ENCODE results near the gene CSNK1D. TPM values are rescaled to one million over a fixed set of nuclear protein-coding genes. Genes with fewer than 3 reads are reported as not detected.
"Not testable (repeated sequence)": the region's sequence is repeated elsewhere in the genome, so short reads cannot be mapped to it uniquely, and the experiment has no call there.

The CSNK1D gene
- total and polyA plus RNA-seq, 2 donors = 41.7 to 122 TPM

DNA sequence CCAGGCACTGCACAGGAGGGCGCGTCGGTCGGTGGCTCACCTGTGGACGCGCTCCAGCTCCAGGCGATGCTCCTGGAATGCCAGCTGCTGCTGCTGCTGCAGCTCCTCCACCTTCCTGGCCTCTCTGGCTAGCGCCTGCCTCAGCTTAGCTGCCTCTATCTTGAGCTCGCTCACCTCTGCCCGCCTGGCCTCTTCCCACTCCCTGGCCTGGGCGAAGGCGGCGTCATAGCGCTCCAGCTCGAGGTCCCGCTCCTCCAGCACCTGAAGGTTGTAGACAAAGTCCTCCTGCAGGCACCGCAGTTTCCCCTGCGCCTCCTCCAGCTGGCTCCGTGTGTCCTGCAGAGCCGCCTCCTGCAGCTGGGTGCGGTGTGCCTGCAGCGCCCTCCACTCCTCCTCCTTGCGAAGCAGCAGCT lies 72.0 kb downstream of the CSNK1D start:
- H3K4me3 ChIP-seq (ENCODE audit: low read depth, low read length) = no peak overlapping the region
- H3K27ac ChIP-seq (ENCODE audit: low read depth) = no peak overlapping the region
- WGBS = 87% methylated on average over 23 of the region's 23 CpGs
- no peak for DNase-seq (ENCODE audit: extremely low spot score)
- no peaks in the 10 kb centered on the region for H3K36me3 ChIP-seq (ENCODE audit: insufficient read depth)
- H3K4me1 ChIP-seq (ENCODE audit: insufficient read depth) = no peaks in the 10 kb centered on the region

DNA sequence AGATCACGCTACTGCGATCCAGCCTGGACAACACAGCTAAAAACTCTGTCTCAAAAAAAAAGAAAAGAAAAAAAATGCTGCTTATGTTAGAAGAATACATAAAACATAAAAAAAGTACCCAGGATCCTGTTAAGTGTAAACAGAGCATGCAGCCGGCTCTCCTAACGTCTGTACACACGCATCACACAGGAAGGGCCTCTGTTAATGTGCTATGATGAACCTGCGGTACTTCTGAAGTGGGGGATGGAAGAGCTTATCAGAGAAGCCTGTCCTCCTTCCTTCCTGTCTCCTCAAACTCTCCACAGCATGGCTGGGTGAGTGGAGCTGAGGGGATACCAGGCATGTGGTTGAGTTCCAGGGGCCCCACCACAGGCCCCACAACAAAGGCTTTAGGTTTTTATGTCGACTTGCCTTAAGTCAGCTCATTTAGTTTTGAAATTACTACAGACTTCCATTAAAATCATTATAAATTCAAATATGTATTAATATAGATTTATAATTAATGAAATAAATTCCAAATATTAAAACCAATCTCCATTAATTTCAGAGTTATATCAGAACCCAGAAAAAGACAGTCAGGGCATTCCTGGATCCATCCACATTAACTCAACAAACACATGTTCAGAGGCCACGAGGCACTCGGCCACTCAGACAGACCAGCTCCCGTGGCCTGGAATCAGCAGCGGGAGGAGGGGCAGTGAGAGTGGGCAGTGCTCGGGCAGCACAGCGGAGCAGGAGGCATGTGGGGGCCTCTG lies 72.6 kb downstream of the CSNK1D start:
- WGBS = 77% methylated on average over 13 of the region's 13 CpGs
- DNase-seq (ENCODE audit: extremely low spot score) = no peak
- no peaks in the 10 kb centered on the region for H3K36me3 ChIP-seq (ENCODE audit: insufficient read depth)
- no peaks in the 10 kb centered on the region for H3K4me1 ChIP-seq (ENCODE audit: insufficient read depth)
- no peak overlapping the region for H3K27ac ChIP-seq (ENCODE audit: low read depth)
- H3K4me3 ChIP-seq (ENCODE audit: low read depth, low read length) = no peak overlapping the region

DNA sequence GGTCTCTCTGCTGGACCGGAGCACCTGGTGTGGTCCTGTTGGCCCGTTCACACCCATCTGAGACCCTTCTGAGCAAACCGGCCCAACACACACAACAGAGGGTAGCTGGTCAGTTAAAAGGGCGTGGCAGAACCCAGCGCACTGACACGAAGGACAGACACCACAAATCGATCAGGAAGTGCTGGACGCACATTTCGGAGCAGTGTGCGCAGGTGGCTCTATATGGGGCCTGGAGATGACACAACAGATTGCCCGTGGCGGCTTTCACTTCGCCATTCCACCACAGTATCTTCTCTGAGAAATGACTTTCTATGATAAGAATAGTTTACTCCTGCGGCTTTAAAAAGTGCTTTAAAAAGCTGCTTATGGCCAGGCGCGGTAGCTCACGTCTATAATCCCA lies 73.4 kb downstream of the CSNK1D start:
- Histone ChIP-seq H3K27ac (ENCODE audit: low read depth) (no peak overlapping the region), H3K36me3 (ENCODE audit: insufficient read depth) (no peaks in the 10 kb centered on the region), H3K4me1 (ENCODE audit: insufficient read depth) (no peaks in the 10 kb centered on the region), H3K4me3 (ENCODE audit: low read depth, low read length) (no peak overlapping the region)
- DNase-seq (ENCODE audit: extremely low spot score) = no peak
- WGBS = 88% methylated on average over 17 of the region's 17 CpGs

DNA sequence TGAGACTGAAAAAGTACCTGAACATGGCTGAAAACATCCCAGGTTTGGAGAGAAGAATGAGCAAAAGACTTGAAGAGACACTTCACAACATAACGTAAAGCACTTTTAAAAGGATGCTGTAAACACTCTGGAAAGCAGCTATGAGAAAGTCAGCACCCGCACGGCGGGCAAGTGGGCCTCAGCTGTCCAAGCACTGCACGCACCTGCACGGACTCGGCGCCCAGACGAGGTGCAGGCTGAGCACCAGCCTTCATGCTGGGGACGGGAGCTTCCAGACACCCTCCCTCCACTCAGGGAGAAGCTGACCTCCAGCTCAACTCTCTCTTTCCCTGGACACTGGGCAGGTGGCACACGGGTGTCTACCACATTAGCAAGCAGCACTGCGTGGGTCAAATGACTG lies 74.0 kb downstream of the CSNK1D start:
- Histone ChIP-seq H3K27ac (ENCODE audit: low read depth) (no peak overlapping the region), H3K4me1 (ENCODE audit: insufficient read depth) (no peaks in the 10 kb centered on the region), H3K4me3 (ENCODE audit: low read depth, low read length) (no peak overlapping the region), H3K36me3 (ENCODE audit: insufficient read depth) (no peaks in the 10 kb centered on the region)
- no peak for DNase-seq (ENCODE audit: extremely low spot score)
- 94% methylated on average over 12 of the region's 12 CpGs for WGBS

DNA sequence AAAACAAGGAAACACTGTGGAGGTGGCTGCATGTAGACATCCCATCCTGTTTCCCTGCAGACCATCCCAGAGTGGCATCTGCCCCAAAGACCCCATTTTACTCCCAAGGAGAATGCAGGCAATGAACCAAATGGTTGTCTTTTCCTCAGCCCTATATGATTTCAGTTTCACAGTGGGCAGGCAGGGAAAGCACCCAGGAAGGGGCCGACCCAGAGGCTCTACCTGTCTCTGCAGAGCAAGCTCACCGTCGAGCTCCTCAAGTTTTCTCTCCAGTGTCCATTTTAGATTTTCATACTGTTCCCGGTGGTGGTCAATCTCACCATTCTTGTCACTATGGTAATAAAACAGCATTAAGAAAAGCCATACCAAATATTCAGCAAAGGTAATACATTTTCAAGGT lies 75.4 kb downstream of the CSNK1D start:
- no peak overlapping the region for H3K4me3 ChIP-seq (ENCODE audit: low read depth, low read length)
- no peaks in the 10 kb centered on the region for H3K4me1 ChIP-seq (ENCODE audit: insufficient read depth)
- 86% methylated on average over 4 of the region's 4 CpGs for WGBS
- DNase-seq (ENCODE audit: extremely low spot score) = no peak
- no peak overlapping the region for H3K27ac ChIP-seq (ENCODE audit: low read depth)
- no peaks in the 10 kb centered on the region for H3K36me3 ChIP-seq (ENCODE audit: insufficient read depth)

DNA sequence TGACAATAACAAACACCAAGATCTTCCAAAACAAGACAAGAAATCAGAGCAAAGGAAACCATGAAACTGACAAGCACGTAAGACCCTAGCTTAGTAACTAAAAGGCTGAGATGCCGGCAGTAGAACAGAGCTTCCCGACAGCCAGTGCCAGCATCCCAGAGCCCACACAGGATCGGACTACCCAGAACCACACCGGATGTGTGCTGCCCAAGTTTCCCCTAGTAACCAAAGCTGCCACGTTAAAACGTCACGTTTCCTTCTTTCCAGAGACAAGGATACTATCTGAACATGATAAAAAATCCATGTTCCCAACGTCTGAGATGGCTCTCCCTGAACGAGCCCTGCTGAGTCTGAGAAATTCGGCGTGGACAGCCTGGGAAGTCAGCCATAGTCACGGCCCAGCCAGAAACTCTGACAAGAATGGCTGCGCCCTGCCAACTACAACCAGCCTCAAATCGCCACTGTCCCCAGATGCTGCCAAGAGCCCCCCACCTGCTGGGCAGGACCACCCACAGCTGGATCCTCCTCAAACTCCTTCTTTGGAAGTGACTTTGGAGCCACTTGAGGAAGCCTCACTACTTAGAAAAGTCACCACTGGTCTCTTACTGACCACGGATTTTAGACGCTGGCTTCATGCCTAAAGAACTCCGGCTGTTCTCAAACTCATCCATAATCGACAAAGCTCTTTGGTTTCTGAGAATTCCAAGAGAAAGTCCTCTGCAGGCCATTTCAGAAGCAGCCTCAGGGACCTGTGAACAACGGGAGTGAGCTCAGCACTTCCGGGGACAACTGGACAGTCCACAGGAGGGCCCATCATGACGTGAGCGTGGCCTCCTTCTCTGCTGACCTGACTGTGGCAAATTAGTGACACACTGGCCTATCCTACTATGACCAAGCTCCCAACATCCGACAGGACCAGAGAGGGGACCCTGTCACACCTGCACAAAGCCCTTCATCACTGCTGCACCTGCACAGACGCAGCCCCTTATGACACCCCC lies 77.5 kb downstream of the CSNK1D start:
- 51% methylated on average over 25 of the region's 25 CpGs for WGBS
- DNase-seq (ENCODE audit: extremely low spot score) = no peak
- no peaks in the 10 kb centered on the region for H3K4me1 ChIP-seq (ENCODE audit: insufficient read depth)
- peak overlapping the region; percentile 61 for H3K27ac ChIP-seq (ENCODE audit: low read depth)
- no peak overlapping the region for H3K4me3 ChIP-seq (ENCODE audit: low read depth, low read length)
- H3K36me3 ChIP-seq (ENCODE audit: insufficient read depth) = no peaks in the 10 kb centered on the region

DNA sequence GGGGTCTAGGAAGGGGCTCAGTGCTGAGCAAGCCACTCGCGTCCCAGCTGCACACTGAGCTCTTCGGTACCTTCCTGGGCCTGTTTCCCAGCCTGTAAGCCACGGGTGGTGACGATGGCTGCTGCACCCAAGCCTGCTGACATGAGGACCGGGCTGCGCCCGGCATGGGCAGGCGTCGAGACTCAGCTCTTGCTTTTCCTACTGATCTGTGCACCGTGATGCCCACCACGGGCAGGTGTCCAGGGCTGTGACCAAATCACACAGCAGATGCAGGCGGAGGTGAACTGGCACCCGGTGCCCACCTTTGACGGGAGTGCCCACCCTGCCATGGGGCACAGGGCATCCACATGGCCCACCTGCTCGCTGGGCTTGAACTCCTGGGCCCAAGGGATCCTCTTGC lies 78.7 kb downstream of the CSNK1D start:
- Histone ChIP-seq H3K36me3 (ENCODE audit: insufficient read depth) (no peaks in the 10 kb centered on the region), H3K4me3 (ENCODE audit: low read depth, low read length) (no peak overlapping the region), H3K27ac (ENCODE audit: low read depth) (no peak overlapping the region), H3K4me1 (ENCODE audit: insufficient read depth) (no peaks in the 10 kb centered on the region)
- WGBS = 96% methylated on average over 16 of the region's 16 CpGs
- no peak for DNase-seq (ENCODE audit: extremely low spot score)

DNA sequence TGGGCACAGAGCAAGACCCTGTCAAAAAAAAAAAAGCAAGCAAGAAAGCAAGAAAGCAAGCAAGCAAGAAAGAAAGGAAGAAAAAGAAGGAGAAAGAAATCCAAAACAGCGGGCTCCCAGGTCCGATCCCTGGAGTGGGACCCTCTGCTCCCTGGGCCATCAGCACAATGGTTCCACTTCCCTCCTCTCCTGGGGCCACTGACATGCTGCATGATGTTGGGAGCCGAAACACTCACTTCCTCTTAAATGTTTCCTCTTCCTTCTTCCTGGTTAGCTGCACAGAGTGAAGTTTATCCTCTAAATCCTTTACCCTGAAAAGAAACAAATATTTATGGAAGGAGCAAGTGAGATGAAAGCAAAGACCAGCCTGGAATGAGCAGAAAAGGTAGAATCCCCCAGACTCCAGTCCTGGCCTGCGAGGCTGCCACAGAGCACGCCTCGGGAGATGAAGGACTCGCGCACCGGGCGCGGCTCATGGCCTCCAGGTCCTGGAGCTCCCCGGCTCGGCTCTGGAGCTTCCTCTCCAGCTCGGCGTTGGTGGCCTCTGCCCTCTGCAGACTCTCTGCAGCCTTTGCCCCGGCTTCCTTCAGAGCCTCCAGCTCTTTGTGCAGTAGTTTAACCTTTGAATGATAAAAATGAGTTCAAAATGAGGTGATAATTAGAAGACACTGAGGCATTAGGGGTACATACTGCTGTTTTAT lies 79.8 kb downstream of the CSNK1D start:
- DNase-seq (ENCODE audit: extremely low spot score) = no peak
- H3K4me1 ChIP-seq (ENCODE audit: insufficient read depth) = no peaks in the 10 kb centered on the region
- H3K27ac ChIP-seq (ENCODE audit: low read depth) = no peak overlapping the region
- 79% methylated on average over 16 of the region's 16 CpGs for WGBS
- no peak overlapping the region for H3K4me3 ChIP-seq (ENCODE audit: low read depth, low read length)
- no peaks in the 10 kb centered on the region for H3K36me3 ChIP-seq (ENCODE audit: insufficient read depth)

DNA sequence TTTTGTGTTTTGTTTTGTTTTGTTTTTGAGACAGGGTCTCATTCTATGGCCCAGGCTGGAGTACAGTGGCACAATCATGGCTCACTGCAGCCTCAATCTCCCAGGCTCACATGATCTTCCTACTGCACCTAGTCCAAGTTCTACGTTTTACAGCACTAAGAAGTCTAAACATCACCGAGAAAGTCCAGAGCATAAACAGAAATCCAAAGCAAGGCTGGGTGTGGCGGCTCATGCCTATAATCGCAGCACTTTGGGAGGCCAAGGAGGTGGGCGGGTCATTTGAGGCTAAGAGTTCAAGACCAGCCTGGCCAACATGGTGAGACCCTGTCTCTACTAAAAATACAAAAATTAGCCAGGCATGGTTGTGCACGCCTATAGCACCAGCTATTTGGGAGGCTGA lies 80.5 kb downstream of the CSNK1D start:
- not testable (repeated sequence) for DNase-seq (ENCODE audit: extremely low spot score); H3K36me3 ChIP-seq (ENCODE audit: insufficient read depth); H3K27ac ChIP-seq (ENCODE audit: low read depth); H3K4me3 ChIP-seq (ENCODE audit: low read depth, low read length); H3K4me1 ChIP-seq (ENCODE audit: insufficient read depth)
- WGBS = 63% methylated on average over 6 of the region's 6 CpGs

Other genes starting within 250 kb of the CSNK1D start
- 10.4 TPM for gene RAC3, start 242.0 kb downstream of the CSNK1D start, total RNA-seq
- gene RAC3, start 242.0 kb downstream of the CSNK1D start, polyA plus RNA-seq = 5.9 TPM
- 17.2 TPM for gene DCXR, start 236.0 kb downstream of the CSNK1D start, total RNA-seq
- gene DCXR, start 236.0 kb downstream of the CSNK1D start, polyA plus RNA-seq = 129 TPM
- 16.5 TPM for gene RFNG, start 221.9 kb downstream of the CSNK1D start, total RNA-seq
- 47.0 TPM for gene RFNG, start 221.9 kb downstream of the CSNK1D start, polyA plus RNA-seq
- gene GPS1, start 221.8 kb downstream of the CSNK1D start, total RNA-seq = 37.3 TPM
- gene GPS1, start 221.8 kb downstream of the CSNK1D start, polyA plus RNA-seq = 95.4 TPM
- 24.5 TPM for gene DUS1L, start 207.9 kb downstream of the CSNK1D start, total RNA-seq
- 67.5 TPM for gene DUS1L, start 207.9 kb downstream of the CSNK1D start, polyA plus RNA-seq
- 24.1 TPM for gene FASN, start 175.5 kb downstream of the CSNK1D start, total RNA-seq
- 116 TPM for gene FASN, start 175.5 kb downstream of the CSNK1D start, polyA plus RNA-seq
- 25.9 TPM for gene CCDC57, start 60.9 kb downstream of the CSNK1D start, total RNA-seq
- gene CCDC57, start 60.9 kb downstream of the CSNK1D start, polyA plus RNA-seq = 23.7 TPM
- gene SLC16A3, start 44.7 kb downstream of the CSNK1D start, total RNA-seq = 29.9 TPM
- gene SLC16A3, start 44.7 kb downstream of the CSNK1D start, polyA plus RNA-seq = 65.5 TPM
- 0.69 TPM for gene CD7, start 43.9 kb upstream of the CSNK1D start, total RNA-seq
- 3.7 TPM for gene CD7, start 43.9 kb upstream of the CSNK1D start, polyA plus RNA-seq
- gene SECTM1, start 60.1 kb upstream of the CSNK1D start, total RNA-seq = 15.9 TPM
- 19.2 TPM for gene SECTM1, start 60.1 kb upstream of the CSNK1D start, polyA plus RNA-seq
- gene TEX19, start 85.5 kb upstream of the CSNK1D start, total RNA-seq = not detected
- not detected for gene TEX19, start 85.5 kb upstream of the CSNK1D start, polyA plus RNA-seq
- gene UTS2R, start 98.1 kb upstream of the CSNK1D start, total RNA-seq = not detected
- gene UTS2R, start 98.1 kb upstream of the CSNK1D start, polyA plus RNA-seq = not detected
- 13.8 TPM for gene HEXD, start 144.6 kb upstream of the CSNK1D start, total RNA-seq
- 40.5 TPM for gene HEXD, start 144.6 kb upstream of the CSNK1D start, polyA plus RNA-seq
- 10.0 TPM for gene OGFOD3, start 144.9 kb upstream of the CSNK1D start, total RNA-seq
- 31.5 TPM for gene OGFOD3, start 144.9 kb upstream of the CSNK1D start, polyA plus RNA-seq
- gene CYBC1, start 177.1 kb upstream of the CSNK1D start, total RNA-seq = 27.2 TPM
- 85.3 TPM for gene CYBC1, start 177.1 kb upstream of the CSNK1D start, polyA plus RNA-seq
- 32.4 TPM for gene NARF, start 185.0 kb upstream of the CSNK1D start, total RNA-seq
- 64.2 TPM for gene NARF, start 185.0 kb upstream of the CSNK1D start, polyA plus RNA-seq
- 19.9 TPM for gene FOXK2, start 246.0 kb upstream of the CSNK1D start, total RNA-seq
- gene FOXK2, start 246.0 kb upstream of the CSNK1D start, polyA plus RNA-seq = 24.0 TPM